H1 (cell line): Measurements from ENCODE around the gene SGPP2. TPM values are rescaled to one million over a fixed set of nuclear protein-coding genes. Genes with fewer than 3 reads are reported as not detected.

ENCODE experiments used
- CHD7 ChIP-seq: fragments of 300-600 bp; sonication (generic); IDR thresholded peaks from 2 replicates; pipeline ENCODE4 v1.7.1; 2012; ENCODE audit warnings: low read length, moderate library complexity, mild to moderate bottlenecking, inconsistent platforms; ENCODE audit not compliant: insufficient replicate concordance
- GABPA ChIP-seq: IDR thresholded peaks from 2 replicates; pipeline ENCODE4 v1.6.1; 2011; ENCODE audit warnings: mild to moderate bottlenecking, low read length, moderate library complexity, borderline replicate concordance; ENCODE audit not compliant: insufficient read depth
- polyA plus RNA-seq, 7 experiments: library from polyadenylated mRNA; depleted of rRNA in 3 of 7; stranded (reverse) in 5 of 7; unstranded in 2 of 7; fragments of >200 nt in 5 of 7; fragments of 200-250 nt in 2 of 7; gene quantifications; 1 replicate in 5 of 7; 2 replicates in 1 of 7; 4 replicates in 1 of 7; pipeline versions ENCODE4 v1.2.1 to v1.2.3, GENCODE V29; 2011 to 2013; ENCODE audit warnings: missing spikeins in 2 of 7, mixed read lengths in 2 of 7
- total RNA-seq: library from RNA; stranded (reverse); fragmentation: NEBNext Ultra II Directional; extraction: Animal tissue kit (Norgen Biotek cat#: 25700); gene quantifications from 2 replicates; pipeline ENCODE4 v1.2.1, GENCODE V29; 2021

Gene SGPP2
- total and polyA plus RNA-seq, 2 of the 8 experiments (the other 6 are each of a cell fraction or from before 2014, with no cell fraction given) = 0.29 TPM; not detected in 1

- TF ChIP-seq CHD7 = no peak
- no peak for TF ChIP-seq GABPA
These were observed 41.4 kb downstream of the SGPP2 start (continued) for GRCh38 chr2:222465746-222466145.
